Natural killer cell (primary cell): ENCODE measurements around the gene RBPMS2. TPM values are rescaled to one million over a fixed set of nuclear protein-coding genes. Genes with fewer than 3 reads are reported as not detected.

ENCODE experiments used
- ATAC-seq, 3 donors: fragments of 150-1000 bp in 2 of 3; fragments of 200-7000 bp in 1 of 3; cut with Tn5 transposase; 1 replicate in 1 of 3; 2 replicates in 2 of 3; pipeline ENCODE4 v1.10.0; 2021; ENCODE audit warnings: mild to moderate bottlenecking in 2 of 3, moderate library complexity in 2 of 3
- DNase-seq, 2 donors: peaks; one replicate each; pipeline versions ENCODE4 v3.0.0 to v3.0.0-alpha.2; 2013 to 2021; ENCODE audit warnings: mixed read lengths in 1 of 2
- H3K27ac ChIP-seq: one replicate; pipeline ENCODE4 v1.5.1; 2013; ENCODE audit warnings: mild to moderate bottlenecking, low read length
- H3K27me3 ChIP-seq: one replicate; pipeline ENCODE4 v1.6.1; 2013; ENCODE audit warnings: low read length; ENCODE audit not compliant: control insufficient read depth, insufficient read depth
- H3K36me3 ChIP-seq: one replicate; pipeline ENCODE4 v1.6.1; 2013; ENCODE audit warnings: low read length; ENCODE audit not compliant: control insufficient read depth, insufficient read depth
- H3K4me1 ChIP-seq: one replicate; pipeline ENCODE4 v1.6.1; 2013; ENCODE audit warnings: low read length; ENCODE audit not compliant: control insufficient read depth, insufficient read depth
- H3K4me3 ChIP-seq: one replicate; pipeline ENCODE4 v1.5.1; 2013; ENCODE audit warnings: low read length
- H3K9me3 ChIP-seq: one replicate; pipeline ENCODE4 v1.6.1; 2013; ENCODE audit warnings: low read length; ENCODE audit not compliant: control insufficient read depth, insufficient read depth
- H3K27ac Mint-ChIP-seq, 2 donors: one replicate each; pipeline ENCODE4 v1.8.0; 2022; ENCODE audit warnings: mild to moderate bottlenecking in 2 of 2, mixed read lengths in 2 of 2, moderate library complexity in 1 of 2
- H3K27me3 Mint-ChIP-seq, 2 donors: one replicate each; pipeline ENCODE4 v1.8.0; 2022; ENCODE audit warnings: low read depth in 2 of 2, mixed read lengths in 2 of 2
- H3K36me3 Mint-ChIP-seq: one replicate; pipeline ENCODE4 v1.8.0; 2022; ENCODE audit warnings: mixed read lengths
- H3K4me1 Mint-ChIP-seq, 2 donors: one replicate each; pipeline ENCODE4 v1.8.0; 2022; ENCODE audit warnings: mixed read lengths in 2 of 2
- H3K4me3 Mint-ChIP-seq: one replicate; pipeline ENCODE4 v1.8.0; 2022; ENCODE audit warnings: mild to moderate bottlenecking, moderate library complexity, mixed read lengths
- H3K9me3 Mint-ChIP-seq, 2 donors: one replicate each; pipeline ENCODE4 v1.8.0; 2022; ENCODE audit warnings: mixed read lengths in 2 of 2
- WGBS: methylation state at CpG from one replicate; pipeline ENCODE4 v1.1.7; 2013; ENCODE audit warnings: missing lambda C conversion rate; ENCODE audit not compliant: insufficient coverage; 5-methylcytosine and 5-hydroxymethylcytosine counted together
- intact Hi-C: fragments of 100-400 bp; cut with micrococcal nuclease; formaldehyde crosslinking; loops from one replicate; pipeline ENCODE4 v1.14.2; 2022
- total RNA-seq, 4 donors: library from RNA; stranded (reverse); fragments of 120-200 nt in 1 of 4; gene quantifications; one replicate each; pipeline versions ENCODE4 v1.2.3 to v1.2.4, GENCODE V29; 2013 to 2022
- TF ChIP-seq, protein P1 (sequence below): fragments of 200-600 bp; IDR thresholded peaks from one replicate; pipeline ENCODE4 v1.8.0; 2022; ENCODE audit warnings: antibody characterized with exemption

The RBPMS2 gene
- total RNA-seq, 3 donors from 2014 or later (not counting 1 experiment from before 2014, with no cell fraction given): 7.2 to 25.8 (median 14.7) TPM

DNA sequence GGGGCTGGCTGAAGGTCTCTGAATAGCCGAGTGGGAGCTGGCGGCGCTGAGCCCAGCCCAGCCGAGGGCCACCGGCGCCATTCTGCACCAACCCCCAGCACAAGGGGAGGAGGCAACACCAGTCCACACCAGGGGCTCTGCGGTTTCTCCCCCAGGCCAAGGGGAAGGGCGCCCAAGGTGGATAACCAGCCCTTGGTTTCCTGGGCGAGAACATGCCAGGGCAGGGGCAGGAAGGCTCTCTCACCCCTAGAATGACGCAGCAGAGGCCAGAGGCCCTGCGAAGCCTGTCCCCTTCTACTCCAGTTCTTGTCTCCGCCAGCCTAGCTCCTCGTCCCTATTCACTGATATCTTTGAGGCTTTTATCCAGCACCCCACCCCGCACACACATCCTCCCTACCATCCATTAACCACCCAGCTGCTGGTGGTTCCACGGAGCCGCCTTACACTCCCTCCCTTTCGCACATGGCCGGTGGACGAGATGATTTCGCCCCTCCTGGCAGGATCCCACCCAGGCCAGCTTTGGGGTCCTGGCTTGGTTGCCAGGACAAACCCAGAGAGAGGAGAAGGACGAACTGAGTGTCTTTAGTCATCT is 1.3 kb downstream of the RBPMS2 start:
- no peak overlapping the region for H3K27ac ChIP-seq
- H3K27me3 Mint-ChIP-seq: peaks cover 0 to 20% of the 10 kb centered on the region in 2 donors
- peak overlapping the region; percentile 80 for H3K4me3 Mint-ChIP-seq
- H3K9me3 ChIP-seq: no peaks in the 10 kb centered on the region
- peak in 2 of 3 donors; percentile 28 to 51 for ATAC-seq
- H3K9me3 Mint-ChIP-seq: no peaks in the 10 kb centered on the region
- 83% methylated on average over 21 of the region's 21 CpGs for WGBS
- peaks cover 11% of the 10 kb centered on the region for H3K4me1 ChIP-seq
- intact Hi-C loops: no loop called here
- no peak overlapping the region for H3K4me3 ChIP-seq
- peak overlapping the region; percentile 38 to 85 for H3K27ac Mint-ChIP-seq
- H3K36me3 Mint-ChIP-seq: no peaks in the 10 kb centered on the region
- DNase-seq: peak in 1 of 2 donors; percentile 36
- TF ChIP-seq, protein P1, sequence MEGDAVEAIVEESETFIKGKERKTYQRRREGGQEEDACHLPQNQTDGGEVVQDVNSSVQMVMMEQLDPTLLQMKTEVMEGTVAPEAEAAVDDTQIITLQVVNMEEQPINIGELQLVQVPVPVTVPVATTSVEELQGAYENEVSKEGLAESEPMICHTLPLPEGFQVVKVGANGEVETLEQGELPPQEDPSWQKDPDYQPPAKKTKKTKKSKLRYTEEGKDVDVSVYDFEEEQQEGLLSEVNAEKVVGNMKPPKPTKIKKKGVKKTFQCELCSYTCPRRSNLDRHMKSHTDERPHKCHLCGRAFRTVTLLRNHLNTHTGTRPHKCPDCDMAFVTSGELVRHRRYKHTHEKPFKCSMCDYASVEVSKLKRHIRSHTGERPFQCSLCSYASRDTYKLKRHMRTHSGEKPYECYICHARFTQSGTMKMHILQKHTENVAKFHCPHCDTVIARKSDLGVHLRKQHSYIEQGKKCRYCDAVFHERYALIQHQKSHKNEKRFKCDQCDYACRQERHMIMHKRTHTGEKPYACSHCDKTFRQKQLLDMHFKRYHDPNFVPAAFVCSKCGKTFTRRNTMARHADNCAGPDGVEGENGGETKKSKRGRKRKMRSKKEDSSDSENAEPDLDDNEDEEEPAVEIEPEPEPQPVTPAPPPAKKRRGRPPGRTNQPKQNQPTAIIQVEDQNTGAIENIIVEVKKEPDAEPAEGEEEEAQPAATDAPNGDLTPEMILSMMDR: no peak
- H3K4me1 Mint-ChIP-seq: peaks cover 11 to 39% of the 10 kb centered on the region in 2 donors
- peaks cover 10% of the 10 kb centered on the region for H3K27me3 ChIP-seq
- no peaks in the 10 kb centered on the region for H3K36me3 ChIP-seq

DNA sequence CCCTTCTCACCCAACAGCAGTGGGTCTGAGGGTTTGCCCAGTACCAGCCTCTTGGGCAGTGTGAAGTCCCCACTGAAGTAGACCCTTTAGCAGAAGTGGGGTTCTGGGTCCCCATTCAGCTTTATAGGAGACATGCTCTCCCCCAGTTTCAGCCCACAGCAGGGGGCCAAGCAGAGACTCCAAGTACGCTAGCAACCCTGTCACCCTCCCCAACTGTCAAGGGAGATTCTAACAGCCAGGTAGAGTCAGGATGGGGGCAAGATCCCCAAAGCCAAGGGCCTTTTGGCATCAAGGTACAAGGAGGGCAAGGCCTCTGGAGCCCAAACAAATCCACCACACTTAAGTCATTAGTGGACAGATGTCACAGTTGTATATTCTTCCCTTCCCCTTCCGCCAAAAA is 1.8 kb downstream of the RBPMS2 start:
- Histone ChIP-seq H3K4me1 (peaks cover 11% of the 10 kb centered on the region), H3K4me3 (no peak overlapping the region), H3K9me3 (no peaks in the 10 kb centered on the region), H3K27me3 (peaks cover 10% of the 10 kb centered on the region), H3K27ac (no peak overlapping the region), H3K36me3 (no peaks in the 10 kb centered on the region)
- no peak for DNase-seq
- Mint-ChIP-seq H3K36me3 (no peaks in the 10 kb centered on the region), H3K9me3 (no peaks in the 10 kb centered on the region), H3K4me1 (peaks cover 11 to 35% of the 10 kb centered on the region in 2 donors), H3K27me3 (peaks cover 0 to 19% of the 10 kb centered on the region in 2 donors), H3K4me3 (peak overlapping the region; percentile 80), H3K27ac (peak overlapping the region in 1 of 2 donors; percentile 85)
- intact Hi-C loops: no loop called here
- TF ChIP-seq, protein P1: no peak
- WGBS: 93% methylated on average over 2 of the region's 2 CpGs
- no peak for ATAC-seq

DNA sequence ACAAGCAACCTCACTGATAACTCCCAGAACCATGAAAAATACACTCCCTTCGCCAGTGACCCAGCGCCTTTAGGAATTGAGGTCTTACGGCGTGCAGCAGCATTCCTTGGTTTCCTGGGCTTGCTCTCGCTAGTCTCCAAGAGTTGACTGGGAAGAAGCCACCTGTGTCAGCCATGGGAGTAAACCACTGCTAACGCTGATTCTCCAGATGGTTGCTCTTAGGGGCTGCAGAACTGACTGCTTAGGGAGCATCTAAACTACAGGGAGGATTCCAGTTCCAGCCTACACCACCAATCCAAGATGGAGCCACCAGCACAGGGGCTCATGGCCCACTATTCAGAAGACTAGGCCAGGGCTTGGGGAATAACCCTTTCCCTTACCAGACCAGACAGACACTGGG is 2.4 kb downstream of the RBPMS2 start:
- intact Hi-C loops: no loop called here
- no peaks in the 10 kb centered on the region for H3K36me3 ChIP-seq
- no peak for ATAC-seq

More for the DNA sequence above, 2.4 kb downstream of the RBPMS2 start:
- Histone ChIP-seq H3K4me3 (no peak overlapping the region), H3K27ac (no peak overlapping the region), H3K4me1 (peaks cover 11% of the 10 kb centered on the region), H3K27me3 (peaks cover 10% of the 10 kb centered on the region), H3K9me3 (no peaks in the 10 kb centered on the region)
- no peak for DNase-seq
- Mint-ChIP-seq H3K4me3 (no peak overlapping the region), H3K9me3 (no peaks in the 10 kb centered on the region), H3K27me3 (peaks cover 0 to 19% of the 10 kb centered on the region in 2 donors), H3K27ac (peak overlapping the region in 1 of 2 donors; percentile 8), H3K36me3 (no peaks in the 10 kb centered on the region), H3K4me1 (peaks cover 13 to 38% of the 10 kb centered on the region in 2 donors)
- 97% methylated on average over 6 of the region's 6 CpGs for WGBS
- TF ChIP-seq, protein P1: no peak
